Fibroblast of villous mesenchyme (primary cell): Measurements from ENCODE around the gene ADGRA3. TPM values are rescaled to one million over a fixed set of nuclear protein-coding genes. Genes with fewer than 3 reads are reported as not detected.

ENCODE experiments used
- DNase-seq: peaks from one replicate; pipeline ENCODE4 v3.0.0-alpha.2; 2010; ENCODE audit warnings: low read depth
- H3K4me3 ChIP-seq: 2 replicates; pipeline ENCODE4 v1.5.1; 2011; ENCODE audit warnings: low read depth, mild to moderate bottlenecking, low read length
- CTCF ChIP-seq: IDR thresholded peaks from 2 replicates; pipeline ENCODE4 v1.5.1; 2012; ENCODE audit warnings: low read depth, mild to moderate bottlenecking, low read length; ENCODE audit not compliant: insufficient read depth
- total RNA-seq: library from RNA; depleted of rRNA; stranded (reverse); fragments of >200 nt; gene quantifications from 2 replicates; pipeline ENCODE4 v1.2.3, GENCODE V29; 2012

Gene ADGRA3
- total RNA-seq, 1 donor: 25.9 TPM

DNA sequence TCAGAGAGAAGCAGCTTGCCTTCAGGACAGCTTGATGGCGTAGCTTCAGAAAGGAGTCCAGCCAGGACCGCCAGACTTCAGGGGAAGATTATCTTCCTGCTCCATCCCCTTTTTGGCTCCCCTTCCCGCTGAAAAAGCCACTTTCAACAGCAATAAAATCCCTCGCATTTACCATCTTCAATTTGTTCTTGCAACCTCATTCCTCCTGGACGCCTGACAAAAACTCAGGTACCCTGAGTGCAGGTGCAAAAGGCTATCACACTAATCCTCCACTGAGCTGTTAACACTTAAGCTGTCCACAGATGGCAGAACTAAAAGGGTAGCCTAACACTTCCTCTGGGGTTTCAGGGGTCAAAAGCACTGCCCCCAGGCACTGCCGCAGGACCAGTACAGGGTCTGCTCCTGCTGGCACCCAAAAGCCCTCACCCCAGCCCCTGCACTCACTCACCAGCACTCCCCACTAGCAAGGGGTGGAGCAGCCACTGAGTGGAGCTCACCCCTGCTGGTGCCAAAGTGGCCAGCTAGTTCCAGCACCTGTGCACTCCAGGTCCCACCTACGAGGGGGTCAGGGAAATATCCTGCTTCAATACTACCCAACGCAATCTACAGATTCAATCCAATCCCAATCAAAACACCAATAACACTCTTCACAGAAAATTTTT is 145.8 kb downstream of the ADGRA3 start:
- no peak overlapping the region for H3K4me3 ChIP-seq
- no peak for TF ChIP-seq CTCF

DNA sequence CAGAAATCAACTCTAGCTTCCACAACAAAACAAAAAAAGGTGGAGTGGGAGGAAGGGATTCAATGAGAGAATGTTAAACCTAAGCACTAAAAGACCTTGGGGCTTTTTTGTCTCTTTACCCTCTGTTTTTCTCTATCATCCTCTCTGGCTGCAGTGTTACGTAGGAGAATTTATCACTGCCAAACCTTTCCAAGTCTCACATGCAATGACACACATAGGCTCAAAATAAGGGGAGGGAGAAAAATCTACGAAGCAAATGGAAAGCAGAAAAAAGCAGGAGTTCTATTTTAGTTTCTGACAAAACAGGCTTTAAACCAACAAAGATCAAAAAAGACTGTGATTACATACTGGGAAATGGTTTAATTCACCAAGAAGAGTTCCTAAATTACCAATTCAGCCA is 152.1 kb downstream of the ADGRA3 start:
- no peak overlapping the region for H3K4me3 ChIP-seq
- DNase-seq: no peak
- no peak for TF ChIP-seq CTCF

More for the DNA sequence above, 145.8 kb downstream of the ADGRA3 start:
- DNase-seq: no peak

GRCh38 chr4:22363036-22363435 is 152.8 kb downstream of the ADGRA3 start:
- no peak for DNase-seq
- no peak overlapping the region for H3K4me3 ChIP-seq
- no peak for TF ChIP-seq CTCF

GRCh38 chr4:22356987-22357596 is 158.8 kb downstream of the ADGRA3 start:
- DNase-seq: peak; percentile 22

GRCh38 chr4:22348410-22348809 is 167.5 kb downstream of the ADGRA3 start:
- DNase-seq: peak; percentile 4
- H3K4me3 ChIP-seq: no peak overlapping the region
- no peak for TF ChIP-seq CTCF

More at GRCh38 chr4:22356987-22357596, 158.8 kb downstream of the ADGRA3 start:
- H3K4me3 ChIP-seq: no peak overlapping the region
- TF ChIP-seq CTCF: peak; percentile 39

GRCh38 chr4:22345678-22346077 is 170.2 kb downstream of the ADGRA3 start:
- no peak for TF ChIP-seq CTCF
- no peak overlapping the region for H3K4me3 ChIP-seq
- DNase-seq: no peak
